GM23338 (cell line): ENCODE results near the gene ZNF552. TPM values are rescaled to one million over a fixed set of nuclear protein-coding genes. Genes with fewer than 3 reads are reported as not detected.

Experiments
- ATAC-seq: fragments of 200-7000 bp; cut with Tn5 transposase; 3 replicates; pipeline ENCODE4 v1.9.1; 2020
- DNase-seq: peaks from one replicate; pipeline ENCODE4 v3.0.0-alpha.2; 2015; ENCODE audit warnings: low spot score
- H2AFZ ChIP-seq: fragments of 200-600 bp; sonication (generic); 2 replicates; pipeline ENCODE4 v1.8.0; 2016; ENCODE audit warnings: antibody characterized with exemption, mild to moderate bottlenecking, moderate library complexity
- H3F3A ChIP-seq: fragments of 200-600 bp; sonication (generic); replicated peaks from 2 replicates; pipeline ENCODE4 v1.8.0; 2017; ENCODE audit warnings: antibody characterized with exemption, mixed run types, low read depth
- H3K27ac ChIP-seq: fragments of 200-600 bp; sonication (generic); 2 replicates; pipeline ENCODE4 v1.6.1; 2016; ENCODE audit warnings: low read depth
- H3K27me3 ChIP-seq: fragments of 200-600 bp; sonication (generic); 2 replicates; pipeline ENCODE4 v1.8.0; 2016; ENCODE audit warnings: mild to moderate bottlenecking, mixed run types, moderate library complexity; ENCODE audit not compliant: insufficient read depth
- H3K36me3 ChIP-seq: fragments of 200-600 bp; sonication (generic); 2 replicates; pipeline ENCODE4 v1.8.0; 2016; ENCODE audit warnings: mild to moderate bottlenecking; ENCODE audit not compliant: insufficient read depth
- H3K4me1 ChIP-seq: fragments of 200-600 bp; sonication (generic); 2 replicates; pipeline ENCODE4 v1.8.0; 2016; ENCODE audit warnings: mild to moderate bottlenecking, moderate library complexity; ENCODE audit not compliant: insufficient read depth
- H3K4me2 ChIP-seq: fragments of 200-600 bp; sonication (generic); 2 replicates; pipeline ENCODE4 v1.7.1; 2017; ENCODE audit warnings: mixed run types
- H3K4me3 ChIP-seq: fragments of 200-600 bp; sonication (generic); 2 replicates; pipeline ENCODE4 v1.6.1; 2016; ENCODE audit warnings: mixed run types
- H3K79me2 ChIP-seq: fragments of 200-600 bp; sonication (generic); replicated peaks from 2 replicates; pipeline ENCODE4 v1.8.0; 2017; ENCODE audit warnings: mild to moderate bottlenecking; ENCODE audit not compliant: insufficient read depth
- H3K9me2 ChIP-seq: fragments of 200-600 bp; sonication (generic); 2 replicates; pipeline ENCODE4 v1.8.0; 2017; ENCODE audit not compliant: insufficient read depth
- H4K20me1 ChIP-seq: fragments of 200-600 bp; sonication (generic); replicated peaks from 2 replicates; pipeline ENCODE4 v1.8.0; 2017; ENCODE audit warnings: mild to moderate bottlenecking; ENCODE audit not compliant: insufficient read depth
- H3K27ac Mint-ChIP-seq: 2 replicates; pipeline ENCODE4 v1.8.0; 2020; ENCODE audit warnings: inconsistent platforms, mild to moderate bottlenecking, moderate library complexity, mixed read lengths
- H3K27me3 Mint-ChIP-seq: 3 replicates; pipeline ENCODE4 v1.8.0; 2022; ENCODE audit warnings: low read depth, mild to moderate bottlenecking, moderate library complexity, mixed read lengths, inconsistent platforms; ENCODE audit not compliant: insufficient read depth, poor library complexity
- H3K36me3 Mint-ChIP-seq: 3 replicates; pipeline ENCODE4 v1.8.0; 2021; ENCODE audit warnings: low read depth, mild to moderate bottlenecking, inconsistent platforms, moderate library complexity, mixed read lengths
- H3K4me1 Mint-ChIP-seq: 3 replicates; pipeline ENCODE4 v1.8.0; 2020; ENCODE audit warnings: mild to moderate bottlenecking, inconsistent platforms, mixed read lengths
- H3K4me3 Mint-ChIP-seq: 3 replicates; pipeline ENCODE4 v1.8.0; 2021; ENCODE audit warnings: moderate library complexity, mild to moderate bottlenecking, inconsistent platforms, mixed read lengths
- H3K9me3 Mint-ChIP-seq: 3 replicates; pipeline ENCODE4 v1.8.0; 2020; ENCODE audit warnings: moderate library complexity, mild to moderate bottlenecking, inconsistent platforms, mixed read lengths
- CREB1 ChIP-seq: fragments of 250-450 bp; sonication (Bioruptor Pico); IDR thresholded peaks from 2 replicates; pipeline ENCODE4 v1.5.0; 2020; ENCODE audit warnings: low read depth, mild to moderate bottlenecking, moderate library complexity
- ETS1 ChIP-seq: IDR thresholded peaks from 2 replicates; pipeline ENCODE4 v1.6.1; 2016; ENCODE audit warnings: antibody characterized with exemption
- EZH2 ChIP-seq: fragments of 200-600 bp; sonication (generic); IDR thresholded peaks from one replicate; pipeline ENCODE4 v1.8.0; 2017; ENCODE audit warnings: antibody characterized with exemption, mild to moderate bottlenecking, low read depth; ENCODE audit not compliant: unreplicated experiment
- POLR2AphosphoS5 ChIP-seq: IDR thresholded peaks from 2 replicates; pipeline ENCODE4 v1.6.1; 2016; ENCODE audit warnings: antibody characterized with exemption, low read depth
- REST ChIP-seq: IDR thresholded peaks from one replicate; pipeline ENCODE4 v1.6.1; 2018; ENCODE audit warnings: antibody characterized with exemption; ENCODE audit not compliant: unreplicated experiment
- ZNF331 ChIP-seq: fragments of 250-450 bp; sonication (Bioruptor Pico); IDR thresholded peaks from 2 replicates; pipeline ENCODE4 v1.5.0; 2020; ENCODE audit warnings: low read depth, mild to moderate bottlenecking, moderate library complexity
- ZNF462 ChIP-seq: fragments of 250-450 bp; sonication (Bioruptor Pico); IDR thresholded peaks from 2 replicates; pipeline ENCODE4 v1.5.0; 2020; ENCODE audit warnings: mild to moderate bottlenecking, moderate library complexity
- polyA plus RNA-seq: library from polyadenylated mRNA; unstranded; fragments of >200 nt; fragmentation: Nextera tagmentation; extraction: Ambion mirVana; gene quantifications from 2 replicates; pipeline ENCODE4 v1.2.1, GENCODE V29; 2016
- total RNA-seq: library from RNA; depleted of rRNA; stranded (reverse); fragments of >200 nt; shearing (Covaris generic); gene quantifications from 2 replicates; pipeline ENCODE4 v1.2.3, GENCODE V29; 2014

The ZNF552 gene
- total and polyA plus RNA-seq, 2 experiments from 2014 or later, result 11.7 to 15.7 TPM

GRCh38 chr19:57769345-57770131, 45.2 kb downstream of the ZNF552 start, which contains the start of gene ZNF586:
Gene ZNF586 (plus strand): TSS chr19:57769676. CDS start chr19:57769843, 167 bp downstream.
- H3K36me3 ChIP-seq, result peaks cover 4% of the 10 kb centered on the region
- H3F3A ChIP-seq, result peaks cover 8% of the 10 kb centered on the region
- TF ChIP-seq ZNF331 (CRISPR knock-in tag) (no peak), ZNF462 (CRISPR knock-in tag) (no peak), POLR2AphosphoS5 (peak; percentile 93), CREB1 (peak; percentile 36; the same call in 1 of the 2 replicates), ETS1 (peak; percentile 97), EZH2 (no peak), REST (peak; percentile 8)
- DNase-seq (peak; percentile 99), ATAC-seq (peak; percentile 98)
- Mint-ChIP-seq H3K4me1 (peaks cover 17% of the 10 kb centered on the region), H3K9me3 (0 out of 3 replicates have a peak, but pooled peaks cover 3% of the 10 kb centered on the region), H3K4me3 (peak within 1 kb of the TSS; percentile 97), H3K27ac (peak within 1 kb of the TSS; percentile 84), H3K36me3 (peaks cover 22% of the 10 kb centered on the region), H3K27me3 (peaks cover 10% of the 10 kb centered on the region)
- H3K4me2 ChIP-seq, result peak within 1 kb of the TSS; percentile 96
- no peaks in the 10 kb centered on the region for H3K9me2 ChIP-seq
- peak within 1 kb of the TSS; percentile 66; the same call in 1 of the 2 replicates for H2AFZ ChIP-seq
- no peaks in the 10 kb centered on the region for H3K27me3 ChIP-seq
- H3K4me1 ChIP-seq, result peaks cover 7% of the 10 kb centered on the region
- peak within 1 kb of the TSS; percentile 50; the same call in 1 of the 2 replicates for H3K27ac ChIP-seq
- H4K20me1 ChIP-seq, result peaks cover 18% of the 10 kb centered on the region
- peaks cover 45% of the 10 kb centered on the region for H3K79me2 ChIP-seq
- H3K4me3 ChIP-seq, result peak within 1 kb of the TSS; percentile 84
